IPS DF 6.9 (cell line): Measurements from ENCODE around the gene EP400.

Source experiments
- DNase-seq: peaks from one replicate; pipeline ENCODE4 v3.0.0-alpha.2; 2013; ENCODE audit warnings: low read depth, low spot score
- H3K27ac ChIP-seq: one replicate; pipeline ENCODE4 v1.5.1; 2013; ENCODE audit warnings: low read length, control low read depth
- H3K27me3 ChIP-seq: 2 replicates; pipeline ENCODE4 v1.6.1; 2013; ENCODE audit warnings: mild to moderate bottlenecking, low read length; ENCODE audit not compliant: control insufficient read depth, insufficient read depth
- H3K36me3 ChIP-seq: 2 replicates; pipeline ENCODE4 v1.6.1; 2013; ENCODE audit warnings: low read length; ENCODE audit not compliant: control insufficient read depth, insufficient read depth
- H3K4me1 ChIP-seq: 2 replicates; pipeline ENCODE4 v1.6.1; 2013; ENCODE audit warnings: low read length; ENCODE audit not compliant: control insufficient read depth, insufficient read depth
- H3K4me3 ChIP-seq: 2 replicates; pipeline ENCODE4 v1.5.1; 2013; ENCODE audit warnings: mild to moderate bottlenecking, low read length
- H3K9me3 ChIP-seq: 2 replicates; pipeline ENCODE4 v1.6.1; 2013; ENCODE audit warnings: low read length, inconsistent platforms; ENCODE audit not compliant: control insufficient read depth, insufficient read depth
- WGBS: extraction: QIAGEN DNeasy Blood & Tissue Kit; methylation state at CpG from one replicate; pipeline ENCODE4 v1.1.7; 2013; ENCODE audit warnings: mixed read lengths, missing lambda C conversion rate; ENCODE audit not compliant: insufficient read length, insufficient coverage; 5-methylcytosine and 5-hydroxymethylcytosine counted together

EP400 gene

DNA sequence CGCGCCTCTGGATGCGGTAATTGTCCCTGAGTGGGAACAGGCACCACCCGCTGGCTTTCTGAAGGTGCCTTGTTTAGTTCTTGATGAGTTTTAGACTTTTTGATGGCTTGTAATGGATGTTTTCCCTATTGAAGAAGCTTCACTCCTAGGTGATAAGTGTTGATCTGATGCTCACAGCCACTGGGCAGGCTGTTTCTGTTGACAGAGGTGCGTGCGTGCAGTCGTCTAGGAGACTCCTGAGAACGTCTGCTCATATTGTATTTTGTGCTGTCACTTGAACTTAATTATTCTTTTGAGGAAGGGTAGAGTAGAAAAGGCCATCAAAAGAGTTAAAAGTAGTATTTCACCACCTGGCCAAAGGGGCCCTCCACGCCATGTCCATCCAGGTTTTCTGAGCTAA, 70.5 kb downstream of the EP400 start:
- no peak overlapping the region for H3K4me3 ChIP-seq
- no peak overlapping the region for H3K27ac ChIP-seq
- H3K4me1 ChIP-seq: no peaks in the 10 kb centered on the region
- no peaks in the 10 kb centered on the region for H3K9me3 ChIP-seq
- H3K36me3 ChIP-seq: peaks cover 43% of the 10 kb centered on the region
- WGBS: no CpG with 5 or more reads among the region's 9 CpGs
- H3K27me3 ChIP-seq: no peaks in the 10 kb centered on the region
- DNase-seq: no peak

DNA sequence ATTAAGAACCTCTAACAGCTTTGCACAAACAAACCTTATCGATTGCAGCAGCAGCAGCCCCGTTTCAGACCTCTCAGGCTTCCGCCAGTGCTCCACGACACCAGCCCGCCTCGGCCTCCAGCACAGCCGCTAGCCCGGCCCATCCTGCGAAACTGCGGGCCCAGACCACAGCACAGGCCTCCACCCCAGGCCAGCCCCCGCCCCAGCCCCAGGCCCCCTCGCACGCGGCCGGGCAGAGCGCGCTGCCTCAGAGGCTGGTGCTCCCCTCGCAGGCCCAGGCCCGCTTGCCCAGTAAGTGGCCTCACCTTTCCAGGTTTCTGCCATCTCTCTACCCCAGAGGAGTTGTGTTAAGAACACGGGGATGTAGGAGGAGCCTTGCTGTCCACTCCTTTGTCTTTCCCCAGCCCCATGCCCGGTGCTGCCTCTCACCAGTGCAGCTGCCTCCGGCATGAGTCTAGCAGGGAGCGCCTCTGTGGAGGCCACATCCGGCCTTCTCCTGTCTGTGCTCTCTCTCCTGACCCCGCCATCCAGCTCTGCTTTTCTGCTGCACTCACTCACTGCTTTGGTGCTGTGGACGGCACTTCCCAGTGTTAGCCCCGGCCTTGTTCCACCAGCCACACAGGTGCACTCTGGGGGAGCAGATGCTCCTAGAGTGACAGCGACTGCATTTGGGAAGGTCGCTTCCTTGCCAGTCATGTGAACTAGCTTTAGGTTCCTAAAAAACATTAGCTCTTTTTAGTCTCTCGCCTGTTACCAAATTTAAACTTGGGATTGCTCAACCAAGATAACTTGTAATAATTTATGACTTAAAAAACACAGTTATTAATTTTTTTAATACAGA, 71.5 kb downstream of the EP400 start:
- WGBS: no CpG with 5 or more reads among the region's 30 CpGs
- no peak for DNase-seq
- no peaks in the 10 kb centered on the region for H3K4me1 ChIP-seq
- H3K4me3 ChIP-seq: no peak overlapping the region
- peaks cover 47% of the 10 kb centered on the region for H3K36me3 ChIP-seq
- no peaks in the 10 kb centered on the region for H3K27me3 ChIP-seq
- no peaks in the 10 kb centered on the region for H3K9me3 ChIP-seq
- no peak overlapping the region for H3K27ac ChIP-seq

DNA sequence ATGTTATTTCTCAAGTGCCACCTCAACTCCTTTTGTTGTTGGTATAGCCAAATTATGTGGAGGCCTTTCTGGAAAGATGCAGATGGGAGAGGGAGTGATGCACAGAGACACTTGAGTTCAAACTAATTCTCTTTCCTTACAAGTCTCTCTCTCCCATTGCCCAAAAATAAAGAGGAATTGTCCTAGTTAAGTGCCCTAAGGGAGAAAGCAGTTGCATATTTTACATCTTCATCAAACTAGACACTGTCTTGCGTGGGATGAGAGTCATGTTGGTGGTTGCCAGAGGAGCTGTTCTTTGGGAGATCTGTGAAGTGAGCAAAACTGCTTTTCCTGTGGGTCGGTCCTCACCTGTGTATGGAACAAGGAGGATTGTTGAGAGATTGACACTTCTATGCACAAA, 72.2 kb downstream of the EP400 start:
- Histone ChIP-seq H3K9me3 (no peaks in the 10 kb centered on the region), H3K4me3 (no peak overlapping the region), H3K36me3 (peaks cover 54% of the 10 kb centered on the region), H3K27me3 (no peaks in the 10 kb centered on the region), H3K27ac (no peak overlapping the region), H3K4me1 (no peaks in the 10 kb centered on the region)
- no CpG with 5 or more reads among the region's 2 CpGs for WGBS
- no peak for DNase-seq

DNA sequence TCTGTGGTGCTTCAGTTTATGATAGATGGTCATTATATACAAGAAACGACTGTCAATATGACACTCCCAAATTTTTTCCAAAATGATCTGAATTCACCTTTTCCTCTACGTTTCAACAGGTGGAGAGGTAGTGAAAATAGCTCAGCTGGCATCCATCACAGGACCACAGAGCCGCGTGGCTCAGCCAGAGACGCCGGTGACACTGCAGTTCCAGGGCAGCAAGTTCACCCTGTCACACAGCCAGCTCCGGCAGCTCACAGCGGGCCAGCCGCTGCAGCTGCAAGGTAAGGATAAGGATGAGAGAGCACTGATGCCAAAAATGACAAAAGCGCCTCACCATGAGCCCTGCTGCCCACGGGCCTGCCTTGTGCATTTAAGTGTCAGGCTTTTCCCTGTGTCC, 73.9 kb downstream of the EP400 start:
- WGBS: no CpG with 5 or more reads among the region's 11 CpGs
- Histone ChIP-seq H3K4me1 (no peaks in the 10 kb centered on the region), H3K27ac (no peak overlapping the region), H3K27me3 (no peaks in the 10 kb centered on the region), H3K9me3 (no peaks in the 10 kb centered on the region), H3K36me3 (peaks cover 52% of the 10 kb centered on the region), H3K4me3 (no peak overlapping the region)
- DNase-seq: no peak

DNA sequence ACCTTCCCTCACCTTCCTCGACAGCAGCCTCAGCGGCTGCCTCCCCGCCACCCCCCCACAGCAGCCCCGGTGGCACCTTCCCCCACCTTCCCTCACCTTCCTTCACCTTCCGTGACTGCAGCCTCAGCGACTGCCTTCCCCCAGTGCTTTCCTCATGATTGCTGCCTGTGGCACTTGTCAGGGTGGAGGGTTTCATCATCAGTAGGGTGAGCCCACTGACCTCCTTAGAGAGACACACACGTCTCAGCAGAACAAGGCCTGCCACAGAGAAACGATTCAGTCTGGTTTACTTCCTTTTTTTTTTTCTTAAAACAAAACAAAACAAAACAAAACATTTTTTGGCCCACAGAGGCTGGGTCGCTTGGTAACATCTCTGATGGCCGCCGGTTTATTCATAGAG, 75.0 kb downstream of the EP400 start:
- H3K36me3 ChIP-seq: peaks cover 55% of the 10 kb centered on the region
- H3K4me1 ChIP-seq: no peaks in the 10 kb centered on the region; the same call in 1 of the 2 replicates
- no peaks in the 10 kb centered on the region for H3K27me3 ChIP-seq
- WGBS: no CpG with 5 or more reads among the region's 11 CpGs
- no peaks in the 10 kb centered on the region for H3K9me3 ChIP-seq
- H3K27ac ChIP-seq: no peak overlapping the region
- no peak overlapping the region for H3K4me3 ChIP-seq
- no peak for DNase-seq

DNA sequence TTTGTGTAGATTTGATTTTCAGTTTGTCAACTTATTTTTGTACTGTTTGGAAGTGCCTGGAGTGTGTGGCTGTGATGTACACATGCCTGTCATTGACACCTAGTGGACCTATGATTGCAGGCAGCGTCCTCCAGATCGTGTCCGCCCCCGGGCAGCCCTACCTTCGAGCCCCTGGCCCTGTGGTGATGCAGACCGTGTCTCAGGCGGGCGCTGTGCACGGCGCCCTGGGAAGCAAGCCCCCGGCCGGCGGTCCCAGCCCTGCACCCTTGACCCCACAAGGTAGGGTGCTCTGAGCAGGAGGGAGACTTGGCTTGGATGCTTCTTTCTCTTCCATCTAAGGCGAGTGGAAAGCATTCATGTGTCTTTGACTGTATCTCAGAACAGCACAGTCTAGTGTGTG, 75.8 kb downstream of the EP400 start:
- no peaks in the 10 kb centered on the region; the same call in 1 of the 2 replicates for H3K4me1 ChIP-seq
- DNase-seq: no peak
- WGBS: no CpG with 5 or more reads among the region's 14 CpGs
- no peaks in the 10 kb centered on the region for H3K27me3 ChIP-seq
- H3K9me3 ChIP-seq: no peaks in the 10 kb centered on the region
- H3K36me3 ChIP-seq: peaks cover 55% of the 10 kb centered on the region
- no peak overlapping the region for H3K27ac ChIP-seq
- no peak overlapping the region for H3K4me3 ChIP-seq

DNA sequence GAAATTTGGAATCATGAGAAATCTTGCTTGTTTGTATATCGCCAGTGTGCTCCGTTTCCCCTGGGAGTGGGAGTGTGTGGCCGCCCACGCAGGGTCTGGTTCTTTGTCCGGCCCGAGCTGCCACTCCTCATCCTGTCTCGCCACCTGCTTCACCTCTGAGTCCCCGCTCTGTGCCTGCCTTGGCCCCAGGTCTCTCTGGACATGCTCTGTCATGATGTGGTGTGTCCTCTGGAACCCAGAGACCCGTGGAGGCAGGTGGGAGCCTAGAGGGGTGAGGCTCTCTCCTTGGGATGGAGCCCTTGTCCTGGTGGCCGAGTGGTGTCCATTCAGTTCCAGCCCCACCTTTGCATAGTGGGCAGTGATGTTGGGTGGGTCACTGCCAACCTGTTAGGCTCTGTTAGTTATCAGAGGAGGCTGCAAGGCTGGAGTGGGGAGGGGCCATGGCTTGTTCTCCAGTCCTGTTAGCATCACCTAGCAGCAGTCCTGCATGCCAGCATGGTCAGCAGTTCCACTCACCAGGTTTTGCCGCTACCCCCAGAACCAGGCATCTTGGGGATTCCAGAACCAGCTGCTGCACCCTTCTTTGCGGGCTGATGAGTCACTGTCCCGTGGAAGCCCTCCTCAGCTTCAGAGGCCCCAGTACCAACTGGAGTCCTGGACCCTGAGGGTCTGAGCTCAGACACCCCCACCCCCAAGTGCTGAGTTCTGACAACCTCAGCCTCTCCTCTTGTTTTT, 76.5 kb downstream of the EP400 start:
- H3K9me3 ChIP-seq: no peaks in the 10 kb centered on the region
- WGBS: no CpG with 5 or more reads among the region's 13 CpGs
- no peaks in the 10 kb centered on the region for H3K27me3 ChIP-seq
- peaks cover 54% of the 10 kb centered on the region for H3K36me3 ChIP-seq
- no peak for DNase-seq
- H3K4me3 ChIP-seq: no peak overlapping the region
- H3K4me1 ChIP-seq: no peaks in the 10 kb centered on the region; the same call in 1 of the 2 replicates
- H3K27ac ChIP-seq: no peak overlapping the region

DNA sequence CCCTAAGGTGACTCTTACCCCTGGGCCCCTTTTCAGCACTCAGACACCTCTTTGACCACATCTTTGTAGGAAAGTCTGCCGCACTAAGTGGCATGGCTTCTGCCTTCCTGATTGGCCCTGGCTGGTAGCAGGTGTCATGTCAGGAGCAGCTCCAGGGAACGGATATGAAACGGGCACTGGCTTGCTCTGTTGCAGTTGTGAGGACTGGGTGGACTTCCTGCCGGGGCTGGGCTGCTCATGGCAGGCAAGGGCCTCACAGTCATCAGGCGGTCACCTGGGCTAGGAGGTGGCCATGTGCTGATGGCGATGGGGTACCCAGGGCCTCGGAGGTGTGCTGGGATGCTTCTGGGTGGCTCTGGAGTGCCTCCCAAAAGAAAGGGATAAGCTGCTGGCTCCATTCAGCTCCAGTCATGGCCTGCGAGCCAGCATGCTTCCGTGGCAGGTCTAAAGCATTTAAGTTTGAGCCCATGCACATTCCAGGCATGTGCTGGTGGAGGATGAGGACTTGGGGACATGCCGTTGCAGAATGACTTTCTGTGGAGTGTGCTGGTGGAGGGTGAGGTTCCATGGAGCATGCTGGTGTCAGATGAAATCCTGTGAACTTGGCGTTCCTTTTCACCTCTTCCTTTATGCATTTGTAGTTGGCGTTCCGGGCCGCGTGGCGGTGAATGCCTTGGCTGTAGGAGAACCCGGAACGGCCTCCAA, 77.2 kb downstream of the EP400 start:
- DNase-seq: no peak
- Histone ChIP-seq H3K4me3 (no peak overlapping the region), H3K36me3 (peaks cover 53% of the 10 kb centered on the region), H3K9me3 (no peaks in the 10 kb centered on the region), H3K4me1 (no peaks in the 10 kb centered on the region; the same call in 1 of the 2 replicates), H3K27me3 (no peaks in the 10 kb centered on the region), H3K27ac (no peak overlapping the region)
- no CpG with 5 or more reads among the region's 18 CpGs for WGBS

DNA sequence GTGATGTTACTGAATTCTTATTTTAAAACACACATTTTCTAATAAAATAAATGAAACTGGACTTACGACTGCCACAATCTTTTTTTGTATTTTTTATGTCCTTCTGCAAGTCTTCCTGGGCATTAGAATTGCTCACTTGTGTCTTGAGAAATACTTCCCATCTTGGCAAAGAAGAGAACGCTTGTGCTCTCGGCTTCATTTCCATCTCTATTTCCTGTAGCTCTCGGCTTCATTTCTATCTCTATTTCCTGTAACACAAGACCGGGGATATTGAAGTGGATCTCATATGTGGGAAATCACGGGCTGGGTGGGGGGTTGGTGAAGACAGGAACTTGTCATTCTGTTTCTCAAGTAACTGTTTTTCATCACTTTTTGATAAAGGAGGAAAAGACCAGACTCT, 77.9 kb downstream of the EP400 start:
- Histone ChIP-seq H3K27ac (no peak overlapping the region), H3K4me1 (no peaks in the 10 kb centered on the region; the same call in 1 of the 2 replicates), H3K27me3 (no peaks in the 10 kb centered on the region), H3K36me3 (peaks cover 54% of the 10 kb centered on the region), H3K4me3 (no peak overlapping the region), H3K9me3 (no peaks in the 10 kb centered on the region)
- no CpG with 5 or more reads among the region's 6 CpGs for WGBS
- no peak for DNase-seq

DNA sequence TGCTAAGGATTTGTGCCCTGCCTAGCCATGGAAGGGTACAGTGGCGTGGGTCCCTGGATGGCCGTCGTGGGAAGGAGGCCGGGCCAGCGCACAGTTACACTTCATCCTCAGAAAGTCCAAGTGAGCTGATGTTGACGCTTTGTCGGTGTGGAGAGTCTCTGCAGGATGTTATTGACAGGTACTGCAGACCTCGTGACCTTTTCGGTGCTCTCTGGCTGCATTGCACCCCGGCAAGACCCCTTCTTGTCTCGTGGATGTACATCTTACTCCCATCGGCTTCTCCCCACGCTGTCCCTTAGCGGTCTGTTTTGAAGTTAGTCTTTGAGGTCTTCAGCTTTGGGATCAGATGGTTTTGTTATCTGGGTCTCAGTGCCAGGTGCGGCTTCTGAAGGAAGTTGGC, 78.4 kb downstream of the EP400 start:
- no CpG with 5 or more reads among the region's 15 CpGs for whole genome bisulfite sequencing
- Histone ChIP-seq H3K4me3 (no peak overlapping the region), H3K36me3 (peaks cover 54% of the 10 kb centered on the region), H3K27me3 (no peaks in the 10 kb centered on the region), H3K4me1 (no peaks in the 10 kb centered on the region; the same call in 1 of the 2 replicates), H3K9me3 (no peaks in the 10 kb centered on the region), H3K27ac (no peak overlapping the region)
- DNase-seq: no peak
